Gastroesophageal sphincter (tissue), 4 donors: ENCODE results near the gene MEGF8. TPM values are rescaled to one million over a fixed set of nuclear protein-coding genes. Genes with fewer than 3 reads are reported as not detected.

ENCODE experiments used
- ATAC-seq: fragments of 150-250 bp; one replicate; pipeline ENCODE4 v1.9.1; 2016; ENCODE audit warnings: mild to moderate bottlenecking, moderate library complexity
- H3K27ac ChIP-seq, 4 donors: fragments of 200-600 bp; sonication (generic) in 3 of 4; 1 replicate in 3 of 4; 2 replicates in 1 of 4; pipeline ENCODE4 v1.5.1; 2016 to 2019
- H3K27me3 ChIP-seq: fragments of 200-600 bp; sonication (generic); one replicate; pipeline ENCODE4 v1.5.1; 2019
- H3K36me3 ChIP-seq, 2 donors: fragments of 200-600 bp; sonication (generic); one replicate each; pipeline ENCODE4 v1.5.1; 2019; ENCODE audit warnings: control low read depth in 1 of 2
- H3K4me1 ChIP-seq, 3 donors: fragments of 200-600 bp; sonication (generic); 1 replicate in 2 of 3; 2 replicates in 1 of 3; pipeline ENCODE4 v1.5.1; 2016 to 2019; ENCODE audit warnings: control low read depth in 2 of 3
- H3K4me3 ChIP-seq, 2 donors: fragments of 200-600 bp; sonication (generic); one replicate each; pipeline ENCODE4 v1.5.1; 2019; ENCODE audit warnings: mild to moderate bottlenecking in 1 of 2, moderate library complexity in 1 of 2
- H3K9me3 ChIP-seq, 3 donors: fragments of 200-600 bp; sonication (generic); one replicate each; pipeline ENCODE4 v1.5.1; 2017 to 2019; ENCODE audit warnings: control low read depth in 2 of 3
- EP300 ChIP-seq: sonication (generic); formaldehyde crosslinking; IDR thresholded peaks from one replicate; pipeline ENCODE4 v1.6.1; 2017; ENCODE audit warnings: antibody characterized with exemption, mild to moderate bottlenecking
- POLR2A ChIP-seq, 2 donors: fragments of 450-650 bp; IDR thresholded peaks; one replicate each; pipeline ENCODE4 v1.6.1; 2017; ENCODE audit warnings: antibody characterized with exemption in 2 of 2, mild to moderate bottlenecking in 2 of 2, moderate library complexity in 1 of 2
- POLR2AphosphoS5 ChIP-seq: sonication (generic); formaldehyde crosslinking; IDR thresholded peaks from one replicate; pipeline ENCODE4 v1.6.1; 2017; ENCODE audit warnings: antibody characterized with exemption
- WGBS, 2 donors: methylation state at CpG; one replicate each; pipeline ENCODE4 v1.1.5; 2018; ENCODE audit warnings: low coverage in 1 of 2; 5-methylcytosine and 5-hydroxymethylcytosine counted together
- total RNA-seq, 4 donors: library from RNA; depleted of rRNA; stranded (reverse); fragments of >200 nt; gene quantifications; one replicate each; pipeline ENCODE4 v1.1.0, GENCODE V29; 2016
- TF ChIP-seq, protein P1 (sequence below), 4 experiments: fragments of 200-600 bp in 2 of 4; fragments of 450-650 bp in 2 of 4; sonication (generic) in 1 of 4; IDR thresholded peaks; one replicate each; pipeline ENCODE4 v1.5.1; 2017 to 2019; ENCODE audit warnings: antibody characterized with exemption in 4 of 4, mild to moderate bottlenecking in 2 of 4, moderate library complexity in 2 of 4

Gene MEGF8
- total RNA-seq, 4 donors from 2014 or later: 13.9 to 44.4 (median 18.1) TPM

DNA sequence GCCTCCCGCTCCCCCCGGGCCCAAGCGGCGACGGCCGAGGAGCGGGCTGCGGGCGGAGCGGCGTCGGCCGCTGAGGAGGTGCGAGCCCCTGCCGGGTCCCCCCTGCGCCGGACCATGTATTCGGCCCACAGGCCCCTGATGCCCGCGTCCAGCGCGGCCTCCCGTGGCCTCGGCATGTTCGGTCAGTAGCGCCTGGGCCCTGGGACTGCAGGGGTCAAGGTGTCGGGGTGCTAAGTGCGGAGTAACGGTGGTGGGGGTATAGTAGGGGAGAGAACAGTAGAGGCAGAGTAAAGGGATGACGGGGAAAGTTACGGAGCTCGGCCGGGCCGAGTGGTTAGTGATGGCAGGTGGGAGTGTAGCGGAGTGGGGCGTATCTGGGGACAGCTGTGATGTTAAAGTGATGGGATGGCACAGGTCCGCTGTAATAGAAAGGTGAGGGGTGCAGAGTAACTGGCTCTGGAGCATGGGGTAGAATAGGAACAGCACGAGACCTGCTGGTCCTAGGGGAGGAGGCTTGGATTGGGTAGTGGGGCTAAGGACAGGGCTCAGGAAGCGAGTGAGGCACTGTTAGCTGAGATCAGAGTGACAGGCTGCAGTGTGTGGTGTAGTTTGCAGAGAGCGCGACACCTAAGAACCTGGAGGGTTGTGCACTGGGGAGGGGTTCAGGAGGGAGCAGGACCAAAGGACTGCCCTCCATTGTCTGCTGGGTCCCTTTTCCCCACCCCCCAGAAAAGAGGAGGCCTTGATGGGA, 40.7 kb upstream of the MEGF8 start:
- Histone ChIP-seq H3K27ac (peak overlapping the region; percentile 11 to 99 (median 98)), H3K27me3 (no peaks in the 10 kb centered on the region), H3K4me1 (peaks cover 0 to 65% (median 43%) of the 10 kb centered on the region in 3 donors), H3K4me3 (peak overlapping the region; percentile 33 to 68), H3K36me3 (peaks cover 0 to 31% of the 10 kb centered on the region in 2 donors), H3K9me3 (no peaks in the 10 kb centered on the region)
- no peak for ATAC-seq
- 0 to 4% methylated on average over 10 to 15 of the region's 41 CpGs for WGBS, 2 donors
- TF ChIP-seq POLR2AphosphoS5: no peak
- no peak for TF ChIP-seq POLR2A (IDR thresholded peaks at IDR 0.05)
- TF ChIP-seq, protein P1, sequence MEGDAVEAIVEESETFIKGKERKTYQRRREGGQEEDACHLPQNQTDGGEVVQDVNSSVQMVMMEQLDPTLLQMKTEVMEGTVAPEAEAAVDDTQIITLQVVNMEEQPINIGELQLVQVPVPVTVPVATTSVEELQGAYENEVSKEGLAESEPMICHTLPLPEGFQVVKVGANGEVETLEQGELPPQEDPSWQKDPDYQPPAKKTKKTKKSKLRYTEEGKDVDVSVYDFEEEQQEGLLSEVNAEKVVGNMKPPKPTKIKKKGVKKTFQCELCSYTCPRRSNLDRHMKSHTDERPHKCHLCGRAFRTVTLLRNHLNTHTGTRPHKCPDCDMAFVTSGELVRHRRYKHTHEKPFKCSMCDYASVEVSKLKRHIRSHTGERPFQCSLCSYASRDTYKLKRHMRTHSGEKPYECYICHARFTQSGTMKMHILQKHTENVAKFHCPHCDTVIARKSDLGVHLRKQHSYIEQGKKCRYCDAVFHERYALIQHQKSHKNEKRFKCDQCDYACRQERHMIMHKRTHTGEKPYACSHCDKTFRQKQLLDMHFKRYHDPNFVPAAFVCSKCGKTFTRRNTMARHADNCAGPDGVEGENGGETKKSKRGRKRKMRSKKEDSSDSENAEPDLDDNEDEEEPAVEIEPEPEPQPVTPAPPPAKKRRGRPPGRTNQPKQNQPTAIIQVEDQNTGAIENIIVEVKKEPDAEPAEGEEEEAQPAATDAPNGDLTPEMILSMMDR (IDR thresholded peaks at IDR 0.05): no peak
- TF ChIP-seq EP300: no peak

DNA sequence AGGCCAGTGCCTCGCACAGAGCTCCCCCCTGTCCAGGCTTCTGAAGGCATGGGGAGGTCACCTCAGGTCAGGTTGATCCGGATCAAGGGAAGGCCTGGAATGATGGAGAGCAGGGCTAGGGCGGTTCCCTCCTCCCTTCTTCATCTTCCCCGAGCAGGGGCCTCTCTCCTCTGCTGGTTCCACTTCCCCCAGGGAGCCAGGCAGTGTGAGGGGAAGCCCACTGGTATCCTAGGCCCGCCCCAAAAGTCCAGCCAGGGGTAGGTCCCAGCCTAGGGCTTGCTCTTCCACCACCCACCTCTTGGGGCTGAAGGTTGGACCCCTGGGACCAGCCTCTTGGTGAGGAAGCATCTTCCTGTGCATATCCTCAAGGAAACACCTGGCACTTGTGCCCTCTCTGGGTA, 39.9 kb upstream of the MEGF8 start:
- Histone ChIP-seq H3K27ac (peak overlapping the region; percentile 7 to 99 (median 98)), H3K4me3 (peak overlapping the region in 1 of 2 donors; percentile 68), H3K36me3 (peaks cover 0 to 39% of the 10 kb centered on the region in 2 donors), H3K9me3 (no peaks in the 10 kb centered on the region), H3K27me3 (no peaks in the 10 kb centered on the region), H3K4me1 (peaks cover 0 to 59% (median 43%) of the 10 kb centered on the region in 3 donors)
- no peak for ATAC-seq
- TF ChIP-seq EP300 (no peak), POLR2AphosphoS5 (no peak), POLR2A (IDR thresholded peaks at IDR 0.05) (no peak)
- TF ChIP-seq, protein P1 (IDR thresholded peaks at IDR 0.05): no peak
- no CpG with 5 or more reads among the region's 5 CpGs for WGBS, 2 donors

DNA sequence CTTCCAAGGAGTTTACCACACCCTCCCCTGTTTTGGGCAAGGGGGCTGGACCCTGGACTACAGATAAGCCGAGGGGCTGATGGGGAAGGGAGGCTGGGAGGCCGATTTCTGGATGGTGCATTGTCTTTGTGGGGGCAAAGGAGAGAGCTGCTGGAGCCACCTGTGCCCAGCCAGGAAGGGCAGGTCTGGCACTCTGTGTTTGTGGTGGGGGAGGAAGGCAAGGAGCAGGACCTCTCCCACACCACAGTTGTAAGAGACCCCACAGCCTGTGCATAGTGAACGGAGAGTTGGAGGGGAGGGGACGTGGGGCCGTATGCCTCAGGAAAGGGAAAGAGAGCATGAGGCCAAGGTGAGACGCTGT, 39.5 kb upstream of the MEGF8 start:
- Histone ChIP-seq H3K36me3 (peaks cover 0 to 43% of the 10 kb centered on the region in 2 donors), H3K4me1 (peaks cover 0 to 59% (median 42%) of the 10 kb centered on the region in 3 donors), H3K4me3 (peak overlapping the region in 1 of 2 donors; percentile 68), H3K27me3 (no peaks in the 10 kb centered on the region), H3K9me3 (no peaks in the 10 kb centered on the region), H3K27ac (peak overlapping the region; percentile 7 to 99 (median 98))
- 40% methylated on average over 1 of the region's 6 CpGs; no CpG with 5 or more reads in 1 of the 2 donors for WGBS, 2 donors
- ATAC-seq: no peak
- TF ChIP-seq POLR2AphosphoS5: no peak
- TF ChIP-seq, protein P1 (IDR thresholded peaks at IDR 0.05): no peak
- no peak for TF ChIP-seq POLR2A (IDR thresholded peaks at IDR 0.05)
- no peak for TF ChIP-seq EP300

GRCh38 chr19:42286349-42287016, 39.0 kb upstream of the MEGF8 start:
- ATAC-seq: no peak
- 13 to 19% methylated on average over 5 to 9 of the region's 13 CpGs for WGBS, 2 donors
- H3K9me3 ChIP-seq: no peaks in the 10 kb centered on the region

More at GRCh38 chr19:42286349-42287016, 39.0 kb upstream of the MEGF8 start:
- TF ChIP-seq POLR2AphosphoS5 (no peak), POLR2A (IDR thresholded peaks at IDR 0.05) (no peak), EP300 (no peak)
- TF ChIP-seq, protein P1 (IDR thresholded peaks at IDR 0.05): no peak
- H3K27ac ChIP-seq: peak overlapping the region; percentile 7 to 99 (median 98)
- peaks cover 0 to 48% of the 10 kb centered on the region in 2 donors for H3K36me3 ChIP-seq
- peaks cover 0 to 59% (median 37%) of the 10 kb centered on the region in 3 donors for H3K4me1 ChIP-seq
- H3K4me3 ChIP-seq: peak overlapping the region in 1 of 2 donors; percentile 68
- no peaks in the 10 kb centered on the region for H3K27me3 ChIP-seq
